Omental fat pad (tissue), 4 donors: ENCODE measurements around the gene HAGHL. TPM values are rescaled to one million over a fixed set of nuclear protein-coding genes. Genes with fewer than 3 reads are reported as not detected.
"Not testable (repeated sequence)": the region's sequence is repeated elsewhere in the genome, so short reads cannot be mapped to it uniquely, and the experiment has no call there.

Experiments
- ATAC-seq: fragments of 150-250 bp; one replicate; pipeline ENCODE4 v1.9.1; 2016; ENCODE audit warnings: mild to moderate bottlenecking, moderate library complexity; ENCODE audit not compliant: low FRiP score
- DNase-seq: peaks from one replicate; pipeline ENCODE4 v3.0.0-alpha.2; 2019; ENCODE audit warnings: low spot score
- CTCF ChIP-seq, 3 donors: fragments of 450-650 bp; IDR thresholded peaks; one replicate each; pipeline ENCODE4 v1.5.1; 2016 to 2017; ENCODE audit warnings: antibody characterized with exemption in 3 of 3, mild to moderate bottlenecking in 3 of 3, moderate library complexity in 2 of 3
- total RNA-seq, 4 donors: library from RNA; depleted of rRNA; stranded (reverse); fragments of >200 nt; gene quantifications; one replicate each; pipeline ENCODE4 v1.1.0, GENCODE V29; 2016

Gene HAGHL
- total RNA-seq, 4 donors from 2014 or later = 0.79 to 7.3 (median 4.6) TPM

- TF ChIP-seq CTCF (IDR thresholded peaks at IDR 0.05) = no peak
- no peak for DNase-seq
- ATAC-seq = no peak
These were observed 23.6 kb downstream of the HAGHL start for GRCh38 chr16:750485-750884.

- DNase-seq = no peak
These were observed 24.5 kb downstream of the HAGHL start for GRCh38 chr16:751152-752006.

GRCh38 chr16:752007-752312 lies 25.1 kb downstream of the HAGHL start:
- ATAC-seq (no peak), DNase-seq (no peak)
- no peak for TF ChIP-seq CTCF (IDR thresholded peaks at IDR 0.05)

More at GRCh38 chr16:751152-752006, 24.5 kb downstream of the HAGHL start:
- no peak for ATAC-seq
- no peak for TF ChIP-seq CTCF (IDR thresholded peaks at IDR 0.05)

GRCh38 chr16:754121-754607 lies 27.3 kb downstream of the HAGHL start:
- DNase-seq = not testable (repeated sequence)
- peak; percentile 48 for ATAC-seq

- no peak for ATAC-seq
- TF ChIP-seq CTCF (IDR thresholded peaks at IDR 0.05) = no peak
These were observed 27.8 kb downstream of the HAGHL start for GRCh38 chr16:754656-755055.

GRCh38 chr16:756428-756827 lies 29.5 kb downstream of the HAGHL start:
- DNase-seq (no peak), ATAC-seq (no peak)
- TF ChIP-seq CTCF (IDR thresholded peaks at IDR 0.05) = no peak

More at GRCh38 chr16:754656-755055, 27.8 kb downstream of the HAGHL start:
- no peak for DNase-seq

- no peak for TF ChIP-seq CTCF (IDR thresholded peaks at IDR 0.05)
- ATAC-seq (no peak), DNase-seq (no peak)
These were observed 32.4 kb downstream of the HAGHL start for GRCh38 chr16:759110-759910.
